Activated naive CD4-positive, alpha-beta T cell treated with anti-CD3 and anti-CD28 coated beads, Interleukin-2, amount 50 U/mL, for 16 hours (primary cell): ENCODE data around the gene PRR15L.
"Not testable (repeated sequence)": the region's sequence is repeated elsewhere in the genome, so short reads cannot be mapped to it uniquely, and the experiment has no call there.

ENCODE experiments used
- DNase-seq: peaks from one replicate; pipeline ENCODE4 v3.0.0-alpha.2; 2020

The PRR15L gene, protein sequence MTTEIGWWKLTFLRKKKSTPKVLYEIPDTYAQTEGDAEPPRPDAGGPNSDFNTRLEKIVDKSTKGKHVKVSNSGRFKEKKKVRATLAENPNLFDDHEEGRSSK

DNA sequence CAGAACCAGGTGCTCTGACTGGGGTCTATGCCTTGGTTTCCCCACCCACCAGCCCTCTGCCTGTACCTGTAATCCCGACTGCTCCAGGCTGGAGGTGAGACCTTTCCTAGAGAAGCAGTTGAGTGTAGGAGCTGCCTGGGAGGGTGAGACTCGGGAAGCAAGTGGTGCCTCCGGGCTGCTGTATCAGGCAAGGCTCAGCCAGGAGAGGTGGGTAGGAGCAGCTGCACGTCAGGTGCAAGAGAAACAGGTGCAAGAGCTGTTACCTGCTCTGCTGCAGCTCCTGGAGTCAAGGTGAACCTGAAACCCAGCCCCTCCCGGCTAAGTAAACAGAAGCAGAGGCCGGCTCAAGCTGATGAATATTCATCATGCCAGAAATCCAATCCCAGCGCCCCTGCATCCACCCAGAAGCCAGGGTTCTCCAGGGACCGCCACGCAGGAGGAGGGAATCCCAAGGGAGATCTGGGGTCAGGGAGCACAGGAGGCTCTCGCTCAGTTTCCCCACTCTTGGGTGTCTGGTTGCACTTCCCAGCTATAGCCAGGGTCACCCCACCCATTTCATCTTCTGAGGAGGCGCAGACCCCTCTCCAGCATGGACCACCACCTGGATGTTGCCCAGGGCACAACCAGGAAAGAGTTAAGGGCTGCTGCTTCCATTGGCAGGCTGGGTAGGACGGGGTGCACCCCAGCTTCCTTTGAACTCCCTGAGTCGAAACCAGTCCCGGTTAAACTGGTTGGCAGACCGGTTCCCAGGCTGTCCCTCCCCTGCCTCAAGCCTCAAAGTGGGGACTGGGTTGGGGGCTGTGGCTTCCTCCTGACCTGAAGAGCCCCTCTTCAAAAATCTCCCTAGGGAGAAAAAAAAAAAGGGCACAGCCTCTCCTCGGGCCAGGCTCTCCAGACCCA is at the start of gene PRR15L:
TSS of gene PRR15L (minus strand) at position 293 of the 900 bp plus-strand sequence. CDS start 4,649 bp downstream, outside the sequence.
- DNase-seq: no peak

DNA sequence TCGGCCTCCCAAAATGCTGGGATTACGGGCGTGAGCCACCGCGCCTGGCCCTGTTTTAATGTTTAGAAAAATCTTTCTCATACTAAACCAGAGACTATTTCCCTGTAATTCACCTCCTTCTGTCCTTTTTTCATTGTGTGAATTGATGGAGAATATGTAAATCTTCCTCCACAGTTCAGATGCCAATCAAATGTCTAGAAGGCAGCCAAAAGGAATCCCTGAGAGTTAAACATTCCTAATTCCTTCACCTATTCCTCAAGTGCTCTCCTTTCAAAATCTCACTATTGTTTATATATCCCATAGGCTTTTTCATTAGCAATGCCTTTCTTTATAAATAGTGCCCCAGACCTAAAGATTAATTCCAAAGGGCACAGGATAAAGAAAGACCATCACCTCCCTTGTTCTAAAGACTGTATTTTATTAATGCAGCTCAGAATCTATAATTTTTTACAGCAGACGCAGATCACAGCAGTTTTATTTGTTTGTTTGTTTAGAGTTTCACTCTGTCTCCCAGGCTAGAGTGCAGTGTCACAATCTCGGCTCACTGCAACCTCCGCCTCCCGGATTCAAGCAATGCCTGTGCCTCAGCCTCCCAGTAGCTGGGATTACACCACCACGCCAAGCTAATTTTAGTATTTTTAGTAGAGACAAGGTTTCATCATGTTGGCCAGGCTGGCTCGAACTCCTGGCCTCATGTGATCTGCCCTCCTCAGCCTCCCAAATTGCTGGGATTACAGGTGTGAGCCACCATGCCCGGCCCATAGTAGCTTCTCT is 49.4 kb upstream of the PRR15L start:
- no peak for DNase-seq

DNA sequence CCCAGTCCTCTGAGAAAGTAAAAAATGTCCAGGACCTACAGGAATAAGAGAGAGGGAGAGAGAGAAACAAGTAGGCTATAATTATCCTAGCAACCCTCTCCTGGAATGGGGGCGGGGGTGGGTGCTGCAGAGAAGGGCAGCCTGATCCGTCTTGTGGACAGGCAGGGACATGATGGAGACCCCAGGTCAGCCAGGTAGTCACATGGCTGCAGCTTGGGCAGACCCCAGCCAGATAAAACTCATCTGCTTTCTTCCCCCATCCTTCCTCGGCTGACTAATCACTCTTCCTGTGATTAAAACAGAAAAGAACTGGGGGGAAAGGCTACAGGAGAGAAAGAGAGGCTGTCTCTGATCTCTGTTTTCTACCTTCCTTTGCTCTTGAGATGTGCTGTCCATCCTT is 47.3 kb upstream of the PRR15L start:
- no peak for DNase-seq

DNA sequence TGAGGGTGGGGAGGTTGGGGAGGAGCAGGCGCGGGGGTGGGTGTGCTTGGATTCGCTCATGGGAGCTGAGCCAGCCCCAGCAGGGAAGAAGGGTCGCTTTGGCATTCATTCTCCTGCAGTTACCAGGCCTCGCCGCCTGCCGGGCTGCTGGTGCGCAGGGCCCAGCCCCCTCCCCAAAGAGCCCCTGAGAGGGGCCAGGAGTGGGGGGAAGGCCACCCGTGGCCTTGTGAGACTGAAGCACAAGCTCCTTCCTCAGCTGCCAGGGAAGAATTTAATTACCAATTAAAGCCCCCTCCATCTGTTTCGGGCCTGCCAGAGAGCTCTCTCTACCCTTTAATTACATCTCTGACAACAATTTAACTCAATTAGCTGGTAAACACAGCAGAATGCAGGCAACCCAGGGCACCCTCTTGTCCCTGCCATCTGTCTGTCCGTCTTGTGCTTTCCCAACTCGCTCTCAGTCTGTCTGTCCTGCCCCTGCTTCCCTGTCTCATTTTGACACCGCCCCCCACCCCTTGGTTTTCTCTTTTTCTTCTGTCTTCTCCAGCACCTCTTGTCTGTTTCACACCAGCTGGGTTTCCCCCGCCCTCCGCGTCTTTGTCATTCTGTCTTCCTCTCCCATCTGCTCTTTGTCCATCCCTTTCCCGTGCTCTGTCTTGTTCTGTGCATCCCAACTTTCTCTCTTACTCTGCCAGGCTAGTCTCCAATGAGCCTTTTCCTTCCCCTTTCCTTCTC is 45.9 kb upstream of the PRR15L start:
- DNase-seq: no peak

DNA sequence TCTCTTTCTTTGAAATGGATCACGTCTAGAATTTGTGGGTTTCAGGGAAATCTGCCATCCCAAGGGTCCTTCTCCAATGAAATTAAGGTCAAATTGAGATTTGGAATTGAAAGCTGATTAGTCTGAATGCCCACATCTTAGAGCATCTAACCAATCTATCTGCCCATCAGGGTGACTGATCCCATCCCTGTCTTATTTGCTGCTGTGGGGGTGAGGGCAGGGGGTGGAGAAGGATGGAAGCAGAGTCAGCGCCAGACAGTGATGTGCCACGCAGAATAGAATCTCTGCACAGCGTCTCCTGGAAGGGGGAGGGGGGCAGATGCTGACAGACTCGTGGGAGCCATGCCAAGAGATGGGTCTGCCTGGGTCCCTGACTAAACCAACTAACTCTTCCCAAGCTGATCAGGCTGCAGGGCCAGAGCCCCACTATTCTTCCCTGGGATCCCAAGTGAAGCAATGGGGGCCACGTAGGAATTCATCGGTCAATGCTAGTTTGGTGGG is 45.3 kb upstream of the PRR15L start:
- no peak for DNase-seq

DNA sequence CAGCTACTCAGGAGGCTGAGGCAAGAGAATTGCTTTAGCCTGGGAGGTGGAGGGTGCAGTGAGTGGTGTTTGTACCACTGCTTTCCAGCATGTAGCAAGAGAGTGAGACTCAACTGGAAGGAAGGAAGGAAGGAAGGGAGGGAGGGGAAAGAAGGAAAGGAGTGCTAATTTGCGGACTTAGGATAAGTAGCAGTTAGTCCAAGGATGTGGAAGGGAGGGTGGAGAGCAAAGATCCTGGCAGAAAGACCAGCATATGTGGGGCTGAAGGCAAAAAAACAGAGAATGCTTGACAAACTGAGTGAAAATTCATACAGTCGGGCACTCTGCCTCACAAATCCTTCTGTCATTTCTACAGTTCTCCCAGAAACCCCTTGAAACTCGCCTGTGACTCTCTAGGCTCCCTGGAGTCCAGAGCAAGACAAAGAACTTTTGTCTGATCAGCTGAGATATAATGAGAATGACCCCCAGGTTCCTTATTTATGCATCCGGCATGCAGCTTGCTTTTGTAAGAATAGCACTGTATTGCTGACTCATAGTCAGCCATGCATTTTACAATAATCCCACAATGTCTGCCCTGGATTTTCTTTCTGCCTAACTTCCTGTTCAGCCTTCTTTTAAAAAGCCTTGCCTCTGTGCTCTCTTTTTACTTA is 44.7 kb upstream of the PRR15L start:
- no peak for DNase-seq

DNA sequence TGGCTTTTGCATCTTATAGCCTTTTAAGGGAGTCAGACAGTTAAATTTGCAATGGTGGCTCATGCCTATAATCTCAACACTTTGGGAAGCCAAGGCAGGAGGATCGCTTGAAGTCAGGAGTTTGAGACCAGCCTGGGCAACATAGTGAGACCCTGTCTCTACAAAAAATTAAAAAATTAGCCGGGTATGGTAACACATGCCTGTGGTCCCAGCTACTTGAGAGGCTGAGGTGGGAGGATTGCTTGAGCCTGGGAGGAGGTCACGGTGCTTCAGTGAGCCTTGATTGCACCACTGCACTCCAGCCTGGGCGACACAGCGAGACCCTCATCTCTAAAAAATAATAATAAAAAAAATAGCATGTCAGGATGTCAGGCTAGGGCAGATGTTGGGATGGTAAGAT is 44.0 kb upstream of the PRR15L start:
- DNase-seq: not testable (repeated sequence)

DNA sequence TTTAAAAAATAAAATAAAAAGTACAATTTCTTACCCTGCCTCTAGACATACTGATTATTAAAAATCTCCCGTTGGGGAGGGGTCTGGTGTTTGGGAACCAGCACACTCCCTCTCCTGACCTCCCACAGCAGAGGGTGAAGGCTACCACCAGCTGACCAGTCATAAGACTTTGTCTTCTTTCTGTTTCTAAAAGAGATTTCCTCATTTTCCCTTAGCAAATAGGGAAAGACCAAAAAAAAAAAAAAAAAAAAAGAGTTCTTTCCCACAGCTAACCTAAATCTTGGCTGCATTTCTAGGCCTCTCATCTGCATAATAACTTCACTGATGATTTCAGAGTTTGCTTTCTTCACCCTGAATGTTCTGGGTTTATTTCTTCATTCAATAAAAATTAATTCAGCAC is 43.5 kb upstream of the PRR15L start:
- no peak for DNase-seq

DNA sequence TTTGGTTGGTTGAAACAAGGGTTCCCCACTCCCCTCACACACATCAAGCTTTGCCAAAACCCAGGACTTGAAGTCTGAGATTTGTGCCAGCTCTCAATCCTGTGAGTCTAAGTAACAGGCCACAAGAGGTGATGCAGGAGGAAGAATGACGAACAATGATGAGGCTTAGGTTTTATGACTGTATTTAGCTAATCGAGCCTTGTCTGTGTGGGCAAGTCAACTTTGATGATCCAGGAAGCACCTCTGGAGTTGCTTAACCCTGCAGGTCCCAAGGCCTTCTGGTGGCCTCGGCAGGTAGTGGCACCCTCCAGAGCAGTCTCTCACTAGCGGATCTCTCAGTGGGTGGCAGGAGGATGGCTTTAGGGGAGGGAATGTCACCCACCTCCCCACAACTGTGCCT is 41.9 kb upstream of the PRR15L start:
- DNase-seq: no peak

DNA sequence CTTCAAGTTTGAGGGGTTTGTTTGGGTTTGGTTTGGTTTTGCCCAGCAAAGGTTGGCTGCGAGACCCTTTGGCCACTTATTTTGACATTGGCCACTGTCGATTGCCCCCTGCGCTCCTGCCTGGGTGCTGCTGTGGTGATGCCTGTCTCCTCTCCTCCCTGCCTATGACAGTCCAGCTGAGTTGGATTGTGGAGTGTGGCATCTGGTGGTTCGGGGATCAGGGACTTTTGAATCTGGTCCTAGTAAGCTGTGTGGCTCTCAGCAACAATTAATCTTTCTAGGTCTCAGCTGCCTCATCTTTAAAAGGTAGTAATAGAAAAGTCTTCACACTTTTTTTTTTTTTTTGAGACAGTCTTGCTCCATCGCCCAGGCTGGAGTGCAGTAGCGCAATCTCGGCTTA is 40.4 kb upstream of the PRR15L start:
- DNase-seq: no peak

DNA sequence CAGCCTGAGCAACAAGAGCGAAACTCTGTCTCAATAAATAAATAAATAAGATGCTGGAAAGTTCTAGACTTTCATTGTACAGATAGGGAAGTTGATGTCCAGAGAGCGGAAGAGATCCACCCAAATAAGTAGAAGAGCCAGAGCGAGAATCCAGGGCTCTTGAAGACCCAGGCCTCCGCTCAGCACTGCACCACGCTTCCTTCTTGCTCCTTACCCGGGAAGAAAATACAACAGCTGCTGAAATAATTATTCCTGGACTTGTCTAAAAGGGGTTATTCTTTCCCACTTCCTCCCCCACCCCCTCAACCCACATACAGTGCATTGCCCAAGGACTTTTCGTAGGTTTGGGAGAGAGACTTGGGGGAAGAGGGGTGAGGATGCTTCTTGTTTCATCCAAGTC is 39.9 kb upstream of the PRR15L start:
- no peak for DNase-seq

DNA sequence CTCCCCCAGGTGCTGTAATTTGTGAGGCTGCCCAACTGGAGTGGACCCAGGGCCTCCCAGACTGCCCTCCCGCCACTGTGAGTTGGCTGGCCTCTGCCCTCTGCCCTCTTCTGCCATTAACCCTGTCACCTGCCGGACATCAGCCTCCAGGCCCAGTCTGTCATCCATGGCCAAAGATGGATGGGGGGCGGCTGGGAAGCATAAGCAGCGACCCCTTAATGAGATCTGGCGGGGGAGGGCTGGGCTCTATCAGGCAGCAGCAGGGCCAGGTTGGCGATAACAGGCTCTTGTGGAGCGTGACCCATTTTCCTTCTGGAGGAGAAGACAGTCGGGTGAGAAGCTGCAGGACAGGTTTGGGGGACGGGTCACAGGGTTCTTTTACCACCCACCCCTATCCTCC is 38.5 kb upstream of the PRR15L start:
- DNase-seq: no peak

DNA sequence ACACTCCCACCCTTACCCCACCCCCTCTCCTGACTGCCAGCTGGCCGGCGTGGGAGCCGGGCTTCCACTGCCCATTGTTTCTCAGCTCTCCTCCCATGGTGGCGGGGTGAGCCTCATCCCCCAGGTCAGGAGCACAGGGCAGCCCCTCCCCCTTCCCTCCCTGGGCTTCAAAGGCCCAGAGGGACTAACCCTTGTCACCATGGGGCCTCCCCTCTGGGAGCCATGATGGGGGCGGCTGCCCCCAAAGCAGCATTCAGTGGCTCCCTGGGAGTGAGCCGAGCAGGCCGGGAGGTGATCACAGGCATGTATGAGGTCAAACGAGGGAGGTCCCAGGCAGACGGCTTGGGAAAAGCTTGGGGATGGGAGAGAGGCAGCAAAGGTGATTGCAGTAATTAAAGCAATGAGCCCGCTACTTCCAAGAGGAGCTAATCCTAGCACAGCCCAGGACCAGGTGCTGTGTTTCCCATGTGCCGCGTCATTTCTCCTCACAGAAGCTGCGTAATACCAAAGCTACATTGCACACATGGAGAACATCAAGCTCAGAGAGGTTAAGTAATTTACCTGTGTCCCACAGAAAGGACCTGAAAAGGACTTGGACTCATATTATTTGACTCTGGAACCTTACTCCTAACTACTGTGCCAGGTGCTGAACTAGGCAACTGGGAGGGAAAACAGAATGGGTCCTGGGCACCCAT is 37.7 kb upstream of the PRR15L start:
- no peak for DNase-seq

DNA sequence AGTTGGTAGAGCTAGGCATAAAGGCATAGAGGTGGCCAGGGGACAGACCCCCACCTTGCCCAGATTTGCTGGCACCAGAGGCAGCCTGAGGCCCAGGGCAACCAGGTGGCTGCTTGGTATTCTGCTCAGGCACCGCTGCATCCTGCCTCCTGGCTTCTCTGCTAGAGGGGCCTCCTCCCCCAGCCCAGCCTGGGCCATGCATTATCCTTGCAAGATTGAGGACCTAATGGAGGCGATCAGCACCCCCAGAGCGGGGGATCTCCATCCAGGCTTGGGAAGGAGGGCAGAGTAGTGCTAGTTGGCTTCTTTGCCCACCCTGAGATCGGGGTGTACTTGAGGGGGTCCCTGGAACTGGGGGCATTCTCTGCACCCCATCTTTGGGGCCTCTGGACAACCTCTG is 37.0 kb upstream of the PRR15L start:
- no peak for DNase-seq

DNA sequence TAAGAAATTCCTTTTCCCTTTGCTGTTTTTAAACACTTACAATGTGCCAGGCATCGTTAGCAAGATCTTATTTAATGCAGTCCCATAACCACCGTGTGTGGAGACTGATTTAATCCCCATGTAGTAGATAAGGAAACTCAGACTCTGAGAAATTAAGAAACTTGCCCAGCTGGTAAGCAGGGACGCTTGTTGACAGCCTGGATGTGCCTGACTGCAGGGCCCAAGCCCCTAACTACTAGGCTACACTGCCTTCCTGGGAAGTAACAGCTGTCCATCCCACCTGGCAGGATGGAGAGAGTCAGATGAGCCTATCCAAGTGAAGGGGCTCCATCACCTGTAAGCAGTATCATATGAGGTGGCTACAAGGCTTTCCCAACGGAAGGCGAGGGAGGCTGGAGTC is 36.3 kb upstream of the PRR15L start:
- no peak for DNase-seq

DNA sequence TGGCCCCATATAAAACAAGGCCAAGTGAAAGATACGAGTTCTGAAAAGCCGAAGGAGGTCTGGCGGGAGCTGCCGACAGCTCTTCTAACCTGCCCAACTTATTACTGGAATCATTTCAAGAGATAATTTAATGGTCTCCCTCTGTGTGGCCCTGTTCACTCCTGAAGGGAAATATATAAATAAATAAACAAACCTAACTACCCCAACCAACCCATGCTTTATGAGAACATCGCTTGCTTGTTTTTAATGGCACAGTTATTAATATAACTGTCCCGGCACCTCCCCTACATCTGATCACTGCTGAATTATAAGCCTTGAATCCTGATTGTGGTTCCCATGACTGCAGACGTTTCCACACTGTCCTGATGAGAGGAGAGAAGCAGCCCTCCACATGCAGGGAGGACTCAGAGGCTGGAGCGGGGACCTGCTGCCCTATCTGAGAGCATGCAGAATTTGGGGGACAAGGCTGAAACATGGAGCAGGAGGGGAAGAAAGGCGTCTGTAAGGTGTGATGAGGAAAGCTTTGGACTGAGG is 35.4 kb upstream of the PRR15L start:
- DNase-seq: no peak

DNA sequence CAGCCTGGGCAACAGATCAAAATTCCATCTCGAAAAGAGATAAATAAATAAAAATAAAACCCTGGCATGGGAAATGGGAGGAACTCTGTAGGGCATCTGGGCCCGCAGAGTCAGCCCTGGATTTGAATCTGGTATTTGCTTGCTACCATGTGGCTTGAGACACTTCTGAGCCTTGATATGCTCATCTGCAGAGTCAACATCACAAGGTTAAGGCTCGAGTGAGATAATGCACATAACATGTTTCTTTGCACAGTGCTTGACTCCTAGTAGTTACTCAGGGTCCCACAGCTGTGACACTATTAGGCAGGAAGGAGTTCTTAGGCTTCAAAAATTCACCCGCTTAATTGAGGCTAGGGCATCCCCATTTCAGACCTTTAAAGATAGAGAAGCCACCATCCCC is 34.5 kb upstream of the PRR15L start:
- no peak for DNase-seq

DNA sequence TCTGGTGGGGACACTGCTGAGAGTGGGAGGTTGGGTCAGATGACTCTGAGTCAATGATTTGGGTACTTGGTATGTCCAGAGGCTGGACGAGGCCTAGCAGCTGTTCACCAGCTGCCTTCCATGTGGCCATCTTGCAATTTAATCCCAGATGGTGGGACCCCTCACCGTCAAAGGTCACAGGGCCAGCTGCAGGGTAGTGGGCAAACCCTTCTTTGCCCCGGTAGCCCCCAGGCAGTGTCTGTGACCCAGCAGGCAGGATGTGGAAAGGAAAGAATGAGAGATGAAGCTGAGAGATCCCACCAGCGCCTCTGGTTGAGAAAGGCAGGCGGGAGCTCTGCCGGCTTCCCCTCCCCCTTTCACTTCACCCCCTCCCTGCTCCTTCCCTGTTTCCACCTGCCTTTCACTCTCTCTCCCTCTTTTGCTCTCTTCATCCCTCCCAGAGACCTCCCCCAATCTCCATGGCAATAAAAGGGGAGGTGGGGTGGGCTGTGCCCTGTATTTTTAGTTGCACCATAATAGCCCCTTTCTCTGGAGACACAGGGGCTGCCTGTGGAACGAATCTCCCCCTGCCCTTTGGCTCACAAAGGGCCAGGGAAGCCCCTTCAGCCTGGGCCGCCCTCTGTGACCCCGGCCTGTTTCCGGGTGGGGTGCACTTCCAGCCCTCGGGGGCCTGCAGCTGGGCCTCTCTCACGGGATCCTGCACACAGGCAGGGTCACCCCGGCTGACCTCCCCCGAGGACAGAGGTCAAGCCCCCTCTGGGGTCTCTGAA is 33.5 kb upstream of the PRR15L start:
- DNase-seq: no peak

DNA sequence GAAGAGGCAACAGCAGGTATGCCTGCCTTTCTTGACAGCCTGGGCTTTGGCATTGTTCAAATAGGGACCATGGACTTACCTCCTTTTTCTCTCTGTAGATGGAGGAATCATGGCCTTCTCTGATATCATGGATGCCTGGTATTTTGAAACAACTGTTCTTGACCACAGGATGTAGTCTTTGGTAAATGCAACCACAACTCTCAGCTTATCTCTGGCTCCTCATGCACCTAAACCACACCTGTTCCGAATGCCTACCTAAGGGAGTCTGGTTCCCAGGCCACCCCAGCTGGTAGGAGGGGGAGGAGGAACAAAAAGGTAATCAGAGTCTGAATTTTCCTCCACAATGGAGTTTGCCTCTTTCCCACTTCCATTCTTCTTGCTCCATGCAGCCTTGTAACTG is 32.0 kb upstream of the PRR15L start:
- DNase-seq: no peak

DNA sequence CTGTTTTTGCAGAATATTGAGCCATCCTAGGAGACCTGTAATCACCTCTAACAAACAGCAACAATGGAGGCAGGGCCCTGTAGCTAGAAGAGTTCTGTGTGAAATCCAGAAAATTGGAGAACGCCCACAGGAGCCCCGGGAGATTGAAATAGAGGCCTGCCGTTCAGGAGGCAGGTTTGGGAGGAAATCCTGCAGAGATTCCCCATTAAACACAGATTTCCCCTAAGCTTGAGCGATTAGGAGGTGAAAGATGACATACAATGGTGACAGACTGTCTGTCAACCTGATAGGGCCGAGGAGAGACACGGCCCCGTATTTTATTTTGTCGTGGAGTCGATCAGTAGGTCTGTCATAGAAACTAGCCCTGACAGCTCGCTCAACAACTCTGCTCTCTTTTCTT is 31.5 kb upstream of the PRR15L start:
- DNase-seq: no peak

DNA sequence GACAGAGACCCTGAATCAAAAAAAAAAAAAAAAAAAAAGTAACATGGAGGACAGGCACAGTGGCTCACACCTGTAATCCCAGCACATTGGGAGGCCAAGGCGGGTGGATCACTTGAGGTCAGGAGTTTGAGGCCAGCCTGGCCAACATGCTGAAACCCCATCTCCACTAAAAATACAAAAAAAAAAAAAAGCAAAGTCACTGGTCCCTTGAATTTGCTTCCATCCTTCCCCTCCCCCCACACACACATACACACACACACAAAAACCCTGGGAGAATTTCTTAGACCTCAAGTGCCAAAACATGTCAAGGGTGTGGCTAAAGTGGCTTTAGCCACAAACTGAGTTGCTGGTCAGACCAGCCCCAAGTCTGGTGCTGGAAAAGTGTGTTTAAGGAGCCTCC is 30.8 kb upstream of the PRR15L start:
- not testable (repeated sequence) for DNase-seq
